ENCODE results near the gene TUBGCP6. TPM values are rescaled to one million over a fixed set of nuclear protein-coding genes. Genes with fewer than 3 reads are reported as not detected.
"Not testable (repeated sequence)": the region's sequence is repeated elsewhere in the genome, so short reads cannot be mapped to it uniquely, and the experiment has no call there.

The TUBGCP6 gene
- total RNA-seq, 4 donors from 2014 or later, result 51.5 to 163 (median 111) TPM

DNA sequence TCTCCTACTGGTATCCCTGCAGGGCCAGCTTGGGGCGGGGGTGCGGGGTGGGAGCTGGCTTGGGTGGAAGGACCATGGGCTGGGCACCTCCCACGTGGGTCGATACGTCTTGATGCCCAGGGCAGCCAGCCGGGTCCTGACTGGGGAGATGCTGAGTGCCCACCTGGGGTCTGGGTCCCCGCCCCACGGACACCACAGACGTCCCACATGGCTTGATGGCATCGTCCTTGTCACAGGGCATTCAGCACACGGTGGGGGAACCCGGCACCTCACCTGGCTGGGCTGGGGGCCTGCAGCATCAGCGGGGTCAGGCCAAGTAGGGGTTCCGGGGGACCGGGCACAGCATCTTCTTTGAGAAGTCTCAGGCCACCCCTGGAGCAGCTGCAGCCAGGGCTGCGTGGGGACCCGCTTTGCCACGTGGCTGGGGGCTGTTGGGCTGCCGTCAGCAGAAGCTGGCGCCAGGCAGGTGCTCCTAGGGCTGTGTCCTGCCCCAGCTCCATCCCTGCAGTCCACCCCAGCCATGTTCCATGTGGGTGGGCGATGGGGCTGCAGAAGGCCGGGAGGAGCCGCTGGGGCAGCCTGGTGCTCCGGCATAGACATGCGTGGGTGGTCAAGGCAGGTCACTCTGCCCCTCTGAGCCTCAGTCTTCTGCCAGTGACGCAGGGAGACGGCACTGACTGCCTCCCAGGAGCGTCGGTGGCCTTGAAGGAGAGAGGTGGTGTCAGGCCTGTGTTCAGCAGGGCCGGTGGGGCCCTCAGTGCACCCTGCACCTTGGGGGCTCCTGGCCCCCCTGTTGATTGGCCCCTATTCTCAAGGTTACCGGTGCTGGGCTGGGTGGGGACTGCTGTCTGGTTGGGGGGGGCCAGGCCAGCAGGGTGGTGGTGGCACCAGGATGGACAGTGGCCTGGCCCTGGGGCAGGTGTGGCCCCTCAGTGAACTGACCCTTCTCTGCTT is 35.6 kb downstream of the TUBGCP6 start:
- Histone ChIP-seq H3K27ac (no peak overlapping the region), H3K4me3 (no peak overlapping the region), H3K4me1 (peaks cover 0 to 10% (median 0%) of the 10 kb centered on the region in 4 donors), H3K9me3 (no peaks in the 10 kb centered on the region), H3K27me3 (no peaks in the 10 kb centered on the region), H3K36me3 (peaks cover 0 to 70% (median 0%) of the 10 kb centered on the region in 3 donors)
- no peak for DNase-seq
- TF ChIP-seq, protein P1, sequence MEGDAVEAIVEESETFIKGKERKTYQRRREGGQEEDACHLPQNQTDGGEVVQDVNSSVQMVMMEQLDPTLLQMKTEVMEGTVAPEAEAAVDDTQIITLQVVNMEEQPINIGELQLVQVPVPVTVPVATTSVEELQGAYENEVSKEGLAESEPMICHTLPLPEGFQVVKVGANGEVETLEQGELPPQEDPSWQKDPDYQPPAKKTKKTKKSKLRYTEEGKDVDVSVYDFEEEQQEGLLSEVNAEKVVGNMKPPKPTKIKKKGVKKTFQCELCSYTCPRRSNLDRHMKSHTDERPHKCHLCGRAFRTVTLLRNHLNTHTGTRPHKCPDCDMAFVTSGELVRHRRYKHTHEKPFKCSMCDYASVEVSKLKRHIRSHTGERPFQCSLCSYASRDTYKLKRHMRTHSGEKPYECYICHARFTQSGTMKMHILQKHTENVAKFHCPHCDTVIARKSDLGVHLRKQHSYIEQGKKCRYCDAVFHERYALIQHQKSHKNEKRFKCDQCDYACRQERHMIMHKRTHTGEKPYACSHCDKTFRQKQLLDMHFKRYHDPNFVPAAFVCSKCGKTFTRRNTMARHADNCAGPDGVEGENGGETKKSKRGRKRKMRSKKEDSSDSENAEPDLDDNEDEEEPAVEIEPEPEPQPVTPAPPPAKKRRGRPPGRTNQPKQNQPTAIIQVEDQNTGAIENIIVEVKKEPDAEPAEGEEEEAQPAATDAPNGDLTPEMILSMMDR (IDR thresholded peaks at IDR 0.05), result no peak
- no peak for TF ChIP-seq POLR2A (IDR thresholded peaks at IDR 0.05)

DNA sequence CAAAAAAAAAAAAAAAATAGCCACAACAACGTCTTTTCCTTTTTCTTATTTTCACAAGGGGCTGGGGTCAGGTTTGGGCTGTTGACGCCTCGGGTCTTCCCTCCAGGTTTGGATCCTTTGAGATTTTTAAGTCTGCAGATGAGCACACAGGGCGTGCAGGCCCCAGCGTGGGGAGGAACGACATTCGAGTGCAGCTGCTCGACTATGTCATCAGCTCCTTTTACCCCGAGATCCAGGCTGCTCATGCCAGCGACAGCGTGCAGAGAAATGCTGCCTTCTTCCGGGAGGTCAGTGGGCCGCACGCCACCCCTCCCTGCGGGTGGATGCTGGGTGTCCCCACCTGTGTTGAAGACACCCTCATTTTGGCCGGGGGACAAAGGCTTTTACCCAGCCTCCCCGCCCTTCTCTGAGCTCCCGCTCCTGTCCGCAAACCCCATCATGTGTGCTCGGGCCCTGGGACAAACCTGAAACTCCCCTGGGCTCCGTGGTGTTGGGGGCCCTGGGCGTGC is 36.3 kb downstream of the TUBGCP6 start:
- DNase-seq, result no peak
- H3K27ac ChIP-seq, result no peak overlapping the region
- H3K4me3 ChIP-seq, result no peak overlapping the region
- H3K9me3 ChIP-seq, result no peaks in the 10 kb centered on the region
- no peak for TF ChIP-seq POLR2A (IDR thresholded peaks at IDR 0.05)
- TF ChIP-seq, protein P1 (IDR thresholded peaks at IDR 0.05), result no peak
- peaks cover 0 to 10% (median 0%) of the 10 kb centered on the region in 4 donors for H3K4me1 ChIP-seq
- H3K36me3 ChIP-seq, result peaks cover 0 to 62% (median 0%) of the 10 kb centered on the region in 3 donors
- H3K27me3 ChIP-seq, result no peaks in the 10 kb centered on the region

DNA sequence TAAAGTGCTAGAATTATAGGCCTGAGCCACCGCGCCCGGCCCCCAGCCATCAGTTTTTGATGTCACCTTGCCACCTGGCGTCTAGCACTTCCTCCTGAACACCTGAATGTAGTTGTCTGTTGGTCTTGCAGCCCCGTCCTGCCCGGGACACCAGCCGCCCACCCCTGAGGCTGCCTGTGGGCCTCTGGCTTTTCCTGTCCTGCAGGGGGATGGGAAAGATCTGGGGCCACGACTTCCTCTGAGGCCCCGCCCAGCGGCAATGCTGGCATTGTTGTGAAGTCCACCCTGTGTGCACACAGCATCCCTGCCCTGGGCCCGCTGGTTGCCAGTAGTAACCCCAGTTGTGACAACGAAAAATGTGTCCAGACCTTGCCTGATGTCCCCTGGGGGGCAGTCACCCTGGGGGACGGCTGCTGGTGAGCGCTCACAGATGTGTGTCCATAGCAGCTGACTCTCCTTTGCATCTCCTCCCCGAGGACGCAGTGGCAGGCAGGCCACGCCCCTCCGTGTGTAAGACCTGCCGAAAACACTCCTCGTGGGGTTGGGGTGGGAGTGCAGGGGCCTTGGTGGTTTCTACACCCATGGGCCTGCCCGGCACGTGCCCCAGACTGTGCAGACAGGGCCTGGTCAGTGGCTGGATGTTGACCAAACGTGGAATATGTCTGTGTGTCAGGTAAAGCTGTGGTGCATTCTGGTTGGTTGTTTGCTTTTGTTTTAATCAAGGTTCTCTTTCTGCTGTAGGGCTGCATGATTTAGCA is 37.3 kb downstream of the TUBGCP6 start:
- H3K27me3 ChIP-seq, result no peaks in the 10 kb centered on the region
- DNase-seq, result no peak
- TF ChIP-seq POLR2A (IDR thresholded peaks at IDR 0.05), result no peak
- TF ChIP-seq, protein P1 (IDR thresholded peaks at IDR 0.05), result no peak
- H3K9me3 ChIP-seq, result no peaks in the 10 kb centered on the region
- H3K4me3 ChIP-seq, result no peak overlapping the region
- peaks cover 0 to 10% (median under 1%) of the 10 kb centered on the region in 4 donors for H3K4me1 ChIP-seq
- H3K36me3 ChIP-seq, result peaks cover 0 to 54% (median 0%) of the 10 kb centered on the region in 3 donors
- peak overlapping the region in 1 of 4 donors; percentile 19 for H3K27ac ChIP-seq

DNA sequence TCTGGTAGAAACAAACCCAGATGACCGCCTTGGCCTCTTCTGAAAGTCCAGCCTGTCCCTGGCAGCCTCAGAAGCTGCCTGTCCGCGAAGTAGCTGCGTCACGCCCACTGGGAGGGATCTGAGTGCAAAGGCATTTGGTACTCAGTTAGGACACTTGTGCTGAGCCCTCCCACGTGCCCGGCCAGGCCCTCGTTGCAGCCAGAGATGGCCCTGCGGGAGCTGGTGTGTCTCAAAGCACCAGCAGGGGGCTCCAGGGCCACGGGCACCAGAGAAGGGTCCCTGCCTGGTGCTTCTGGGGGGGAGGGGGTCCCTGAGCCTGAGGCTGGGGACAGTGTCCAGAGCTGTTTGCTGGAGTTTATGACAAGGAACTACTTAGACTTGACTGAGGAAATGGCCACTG is 38.2 kb downstream of the TUBGCP6 start:
- no peaks in the 10 kb centered on the region for H3K9me3 ChIP-seq
- no peak for DNase-seq
- no peak overlapping the region for H3K4me3 ChIP-seq
- H3K27me3 ChIP-seq, result no peaks in the 10 kb centered on the region
- no peak overlapping the region for H3K27ac ChIP-seq
- TF ChIP-seq, protein P1 (IDR thresholded peaks at IDR 0.05), result peak in 5 of 6 experiments; percentile 1 to 20 (median 15)
- TF ChIP-seq POLR2A (IDR thresholded peaks at IDR 0.05), result no peak
- H3K4me1 ChIP-seq, result peaks cover 0 to 19% (median 4%) of the 10 kb centered on the region in 4 donors
- peaks cover 0 to 46% (median 0%) of the 10 kb centered on the region in 3 donors for H3K36me3 ChIP-seq

DNA sequence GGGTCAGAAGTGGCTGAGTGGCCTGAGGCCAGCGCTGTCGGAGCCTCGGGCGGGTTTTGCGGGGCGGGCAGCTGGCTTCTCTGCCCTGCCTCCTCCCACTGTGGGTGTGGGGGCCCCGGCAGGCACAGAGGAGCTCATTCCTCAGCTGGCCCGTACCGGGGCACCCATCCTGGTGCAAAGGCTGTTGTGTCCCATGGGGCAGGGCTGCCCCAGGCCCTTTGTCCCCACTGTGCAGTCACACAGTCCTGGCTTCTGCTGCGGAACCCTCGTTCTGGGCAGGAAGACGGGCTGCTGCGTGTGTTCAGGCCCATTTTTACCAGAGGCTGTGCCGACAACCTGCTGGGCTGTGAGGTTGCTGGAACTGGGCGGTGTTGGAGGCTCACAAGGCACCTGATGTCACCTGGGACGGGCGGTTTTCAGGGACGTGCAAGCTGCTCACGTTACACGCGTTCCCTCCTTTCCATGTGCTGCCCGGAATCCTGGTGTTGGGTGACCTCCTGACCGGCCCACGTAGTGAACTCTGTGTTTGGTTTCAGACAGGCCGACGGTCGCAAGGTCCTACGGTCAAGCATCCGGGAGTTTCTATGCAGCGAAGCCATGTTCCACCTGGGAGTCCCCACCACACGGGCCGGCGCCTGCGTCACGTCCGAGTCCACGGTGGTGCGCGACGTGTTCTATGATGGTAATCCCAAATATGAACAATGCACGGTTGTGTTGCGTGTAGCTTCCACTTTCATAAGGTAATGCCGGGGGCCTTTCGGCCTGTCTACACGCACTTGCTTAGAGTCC is 38.8 kb downstream of the TUBGCP6 start:
- no peak for DNase-seq
- Histone ChIP-seq H3K9me3 (no peaks in the 10 kb centered on the region), H3K27me3 (no peaks in the 10 kb centered on the region), H3K36me3 (peaks cover 0 to 42% (median 0%) of the 10 kb centered on the region in 3 donors), H3K4me1 (peaks cover 0 to 23% (median 4%) of the 10 kb centered on the region in 4 donors), H3K4me3 (no peak overlapping the region), H3K27ac (no peak overlapping the region)
- TF ChIP-seq, protein P1 (IDR thresholded peaks at IDR 0.05), result no peak
- no peak for TF ChIP-seq POLR2A (IDR thresholded peaks at IDR 0.05)

DNA sequence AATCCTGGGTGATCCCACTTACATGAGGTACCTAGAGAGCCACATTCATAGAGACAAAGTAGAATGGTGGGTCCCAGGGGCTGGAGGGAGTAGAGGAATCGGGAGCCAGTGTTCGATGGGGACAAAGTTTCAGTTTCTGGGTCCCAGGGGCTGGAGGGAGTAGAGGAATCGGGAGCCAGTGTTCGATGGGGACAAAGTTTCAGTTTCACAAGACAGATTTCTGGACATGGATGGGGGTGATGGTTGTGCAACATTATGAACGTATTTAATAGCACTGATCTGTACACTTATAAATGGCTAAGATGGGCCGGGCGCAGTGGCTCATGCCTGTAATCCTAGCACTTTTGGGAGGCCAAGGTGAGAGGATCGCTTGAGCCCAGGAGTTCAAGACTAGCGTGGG is 39.8 kb downstream of the TUBGCP6 start:
- H3K27me3 ChIP-seq, H3K27ac ChIP-seq, DNase-seq, H3K9me3 ChIP-seq: not testable (repeated sequence)
- Histone ChIP-seq H3K36me3 (peaks cover 0 to 33% (median 0%) of the 10 kb centered on the region in 3 donors), H3K4me3 (peak overlapping the region in 1 of 4 donors; percentile 16), H3K4me1 (peaks cover 0 to 27% (median 6%) of the 10 kb centered on the region in 4 donors)
